ENCODE measurements around the gene MCTP1.

MCTP1 gene

DNA sequence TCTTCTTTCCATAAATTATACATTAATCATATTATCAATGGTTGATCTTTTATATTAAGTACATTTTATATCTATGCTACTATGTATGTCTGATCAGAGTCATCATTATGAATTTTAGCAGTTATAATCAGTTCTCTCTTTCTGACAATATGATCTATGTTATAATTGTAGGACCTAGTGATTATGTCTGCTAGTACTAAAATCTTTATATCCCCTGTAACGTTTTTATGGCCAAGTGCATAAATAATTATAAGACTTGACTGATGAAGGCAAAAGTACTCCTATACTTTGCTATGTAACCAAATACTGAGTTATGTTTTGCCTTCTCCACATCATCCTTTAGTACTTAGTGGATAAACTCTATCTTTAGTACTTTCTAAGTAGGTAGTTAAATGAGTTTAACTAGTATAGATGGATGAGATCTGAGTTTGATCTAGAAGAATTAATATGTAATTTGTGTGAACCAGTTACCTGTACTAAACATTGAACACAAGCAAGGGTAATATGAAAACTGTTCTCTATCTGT lies 591.0 kb downstream of the MCTP1 start:
- no peak for DNase-seq

DNA sequence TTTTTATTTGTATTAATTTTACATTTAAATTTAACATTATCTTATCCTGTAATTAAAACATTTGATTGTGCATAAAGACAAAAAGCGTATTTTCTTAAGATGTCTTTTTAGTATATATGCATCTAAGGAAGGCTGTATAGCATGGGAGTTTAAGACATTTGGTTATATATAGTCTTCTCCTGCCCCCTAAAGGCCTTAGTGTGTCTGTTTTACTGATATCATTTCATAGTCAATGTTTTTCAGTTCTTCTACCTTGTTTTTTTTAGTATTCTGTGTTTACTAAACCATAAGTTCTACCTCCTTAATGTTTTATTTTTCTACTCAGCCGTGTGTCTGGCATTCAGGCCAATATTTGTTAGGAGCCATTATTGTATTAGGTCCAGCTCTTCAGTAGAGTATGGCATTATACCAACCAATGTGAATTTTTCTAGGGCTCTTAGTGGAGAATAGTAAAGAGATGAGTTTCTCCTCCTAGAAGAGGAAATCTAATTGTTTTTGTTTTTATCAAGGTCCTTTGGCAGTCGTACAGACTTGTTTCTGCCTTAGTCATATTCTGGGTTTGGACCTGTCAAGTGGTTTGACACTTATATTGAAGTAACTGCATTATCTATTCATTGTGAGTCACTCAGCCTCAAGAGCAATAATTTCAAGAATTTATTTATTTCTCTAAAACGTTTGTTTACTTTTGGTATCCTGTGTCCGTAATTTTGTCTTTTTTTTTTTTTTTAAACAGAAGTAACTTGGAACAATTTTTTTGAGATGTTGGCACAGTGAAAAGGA lies 591.7 kb downstream of the MCTP1 start:
- no peak for DNase-seq

DNA sequence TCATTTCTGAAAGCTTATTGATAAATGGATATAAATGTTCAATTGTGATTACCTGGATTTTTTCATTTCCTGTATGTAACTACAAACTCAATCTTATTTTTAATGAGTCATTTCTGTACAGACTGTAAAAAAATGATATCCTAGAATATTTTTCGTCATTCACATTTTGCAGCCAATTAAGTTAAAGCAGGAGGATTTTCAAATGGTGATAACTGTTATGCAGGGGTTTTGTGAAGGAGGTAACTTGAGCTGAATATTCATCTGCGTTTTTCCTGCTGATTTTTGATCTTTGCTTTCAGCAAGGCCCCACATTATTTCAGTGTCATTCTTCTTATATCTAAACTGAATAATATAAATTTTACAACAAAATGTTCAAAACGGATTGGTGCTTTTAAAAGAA lies 592.3 kb downstream of the MCTP1 start:
- no peak for DNase-seq

DNA sequence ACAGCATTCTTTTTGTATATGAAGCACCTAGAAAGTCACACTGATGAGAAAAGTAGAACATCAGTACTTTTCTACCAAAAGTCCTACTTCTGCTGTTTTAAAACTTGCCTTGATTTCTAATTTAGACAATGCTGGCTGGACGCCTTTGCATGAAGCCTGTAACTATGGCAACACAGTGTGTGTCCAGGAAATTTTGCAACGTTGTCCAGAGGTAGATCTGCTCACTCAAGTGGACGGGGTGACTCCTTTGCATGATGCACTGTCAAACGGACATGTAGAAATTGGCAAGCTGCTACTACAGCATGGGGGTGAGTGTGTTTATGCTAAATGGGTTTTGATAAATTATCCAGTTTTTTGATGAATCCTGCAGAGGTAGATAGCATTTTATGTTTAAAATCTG lies 592.9 kb downstream of the MCTP1 start:
- no peak for DNase-seq

DNA sequence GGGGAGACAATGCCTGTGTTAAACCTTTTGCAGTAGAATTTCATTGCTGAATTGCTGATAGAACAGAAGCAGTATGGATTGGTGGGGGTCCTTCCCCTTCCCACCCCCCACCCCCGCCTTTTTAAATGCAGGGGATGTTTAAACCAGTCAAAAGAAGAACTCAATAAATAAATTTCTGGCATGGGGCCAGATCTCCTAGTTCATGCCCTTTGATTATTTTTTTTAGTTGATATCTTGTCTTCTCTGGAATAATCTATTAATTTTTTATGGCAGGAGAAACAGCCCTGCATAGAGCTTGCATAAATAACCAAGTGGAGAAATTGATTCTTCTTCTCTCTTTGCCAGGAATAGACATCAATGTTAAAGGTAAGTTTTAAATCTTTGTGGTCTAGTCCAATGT lies 593.6 kb downstream of the MCTP1 start:
- no peak for DNase-seq

DNA sequence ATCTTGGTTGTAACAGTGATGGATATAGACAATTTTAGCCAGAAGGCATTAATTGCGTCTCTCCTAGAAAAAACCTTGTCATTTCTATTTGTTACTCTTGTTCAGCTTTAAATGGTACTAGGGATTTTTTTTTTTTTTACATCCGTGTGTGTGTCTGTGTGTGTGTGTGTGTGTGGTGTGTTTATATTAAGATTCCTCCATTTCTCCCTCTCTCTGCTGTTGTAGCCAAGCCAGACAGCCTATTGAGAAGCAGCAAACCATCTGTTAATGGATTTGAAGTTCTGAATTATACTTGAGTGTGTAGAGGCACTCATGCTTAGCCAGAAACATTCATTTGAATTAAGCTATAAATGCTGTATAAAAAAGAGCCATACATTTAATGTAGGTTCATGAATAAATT lies 594.1 kb downstream of the MCTP1 start:
- DNase-seq, result no peak

DNA sequence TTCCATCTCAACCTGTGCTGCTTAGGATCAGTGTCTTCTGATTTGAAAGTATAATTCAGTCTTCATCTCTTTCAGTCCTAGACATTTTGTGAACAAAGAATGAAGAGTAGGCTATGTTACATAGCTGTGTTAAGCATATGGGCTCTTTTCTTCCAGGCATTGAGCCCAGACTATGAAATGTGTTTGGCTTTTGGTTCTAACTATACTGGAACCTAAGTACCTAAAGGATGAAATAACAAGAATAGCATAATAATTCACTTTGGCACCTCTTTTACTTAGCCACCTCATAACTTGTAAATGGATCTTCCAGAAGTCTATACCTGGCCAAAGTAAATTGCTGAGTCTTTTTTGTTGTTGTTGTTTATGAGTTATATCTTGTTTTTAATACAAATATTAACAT lies 595.0 kb downstream of the MCTP1 start:
- no peak for DNase-seq

DNA sequence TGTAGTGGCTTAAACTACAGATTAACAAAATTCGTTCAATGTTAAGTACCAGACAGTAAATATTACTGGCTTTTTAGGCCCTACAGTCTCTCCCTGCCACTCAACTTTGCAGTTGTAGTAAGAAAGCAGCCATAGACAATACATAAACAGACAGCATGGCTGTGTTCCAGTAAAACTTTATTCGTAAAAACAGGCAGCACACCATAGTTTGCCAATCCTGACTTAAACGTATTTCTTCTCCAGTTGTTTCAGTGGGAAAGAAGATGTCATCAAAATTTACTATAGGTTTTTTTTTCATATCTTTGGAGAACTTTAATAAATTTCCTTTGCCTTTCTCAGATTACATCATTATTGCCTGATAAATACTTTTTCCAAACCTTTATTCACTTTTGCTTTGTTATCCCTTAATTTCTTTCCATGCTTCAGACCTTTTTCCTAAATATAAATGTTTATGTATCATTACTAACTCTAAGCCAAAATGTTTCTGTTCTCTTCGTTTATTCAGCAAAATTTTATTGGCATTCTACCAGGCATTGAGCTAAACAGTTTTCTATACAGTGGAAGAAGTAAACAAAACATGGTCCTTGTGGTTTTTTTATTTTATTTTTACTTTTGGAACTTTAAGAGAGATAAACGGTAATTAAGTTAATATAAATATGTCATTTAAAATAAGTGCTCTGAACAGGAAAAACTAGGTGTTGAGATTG lies 601.9 kb downstream of the MCTP1 start:
- no peak for DNase-seq

DNA sequence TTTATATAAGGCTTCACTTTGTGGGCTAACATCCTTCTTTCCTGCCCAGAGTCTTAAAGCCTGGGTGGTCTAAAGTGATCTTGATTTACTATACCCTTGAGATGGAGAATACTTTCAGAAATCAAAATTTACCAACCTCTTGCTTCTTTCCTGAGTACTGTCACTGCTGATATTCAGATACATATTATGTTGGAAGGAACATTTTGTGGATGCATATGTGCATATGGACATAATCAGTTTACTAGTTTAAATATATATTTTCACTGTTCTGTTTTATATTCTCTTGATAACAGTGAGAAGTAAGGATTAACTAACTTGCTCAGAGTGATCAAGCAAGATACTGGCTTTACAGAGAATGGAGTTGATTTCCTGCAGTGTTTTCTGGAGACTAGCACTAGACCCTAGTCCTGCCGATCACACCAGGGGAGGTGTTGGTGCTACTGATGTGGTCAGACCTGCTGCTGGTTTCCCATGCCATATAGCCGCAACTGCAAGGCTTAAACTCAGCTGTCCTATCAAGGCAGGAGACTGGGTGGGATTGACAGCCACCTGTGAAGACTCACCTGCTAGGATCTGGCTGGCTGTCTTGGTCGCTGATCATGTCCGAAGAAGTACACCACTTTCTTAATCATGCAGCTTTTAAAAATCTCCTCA lies 608.8 kb downstream of the MCTP1 start:
- no peak for DNase-seq

DNA sequence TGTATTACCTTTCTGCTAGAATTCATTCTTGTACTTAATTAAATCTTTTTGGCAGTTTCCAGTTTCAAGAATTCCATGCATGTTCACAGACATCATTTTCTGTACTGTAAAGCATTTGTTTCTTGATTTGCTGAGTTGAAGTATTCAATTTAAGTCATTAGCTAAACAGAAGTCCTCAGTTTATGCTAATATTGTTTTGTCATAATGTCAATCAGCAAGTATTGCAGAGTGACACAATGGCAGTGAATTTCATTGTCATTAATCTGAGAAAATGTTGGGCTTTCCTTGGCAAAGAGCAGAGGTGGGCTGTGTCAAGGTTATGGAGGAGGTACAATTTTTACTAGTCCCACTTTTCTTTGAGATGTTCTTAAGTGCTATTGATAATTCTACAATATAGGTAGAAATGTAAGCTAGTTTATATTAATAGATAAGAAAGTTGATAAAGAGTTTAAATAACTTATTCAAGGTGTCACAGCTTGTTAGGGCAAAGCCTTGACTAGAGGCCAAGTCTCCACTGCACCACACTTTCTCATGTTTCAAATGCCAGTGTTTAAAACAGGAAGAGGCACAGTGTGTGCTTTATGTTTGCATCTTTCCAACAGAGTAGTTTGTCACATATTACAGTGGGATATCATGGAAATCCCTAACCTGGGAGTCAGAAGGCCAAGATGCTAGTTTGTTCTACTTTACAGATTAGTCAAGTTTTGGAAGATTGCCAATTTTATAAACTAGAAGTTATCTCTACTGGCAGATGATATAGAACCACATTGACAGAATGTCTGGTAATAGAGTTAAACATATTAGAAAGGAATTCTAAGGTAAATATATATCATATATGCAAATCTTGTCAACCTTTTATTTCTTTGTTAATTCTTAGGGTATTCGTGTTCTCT lies 610.2 kb downstream of the MCTP1 start:
- no peak for DNase-seq

DNA sequence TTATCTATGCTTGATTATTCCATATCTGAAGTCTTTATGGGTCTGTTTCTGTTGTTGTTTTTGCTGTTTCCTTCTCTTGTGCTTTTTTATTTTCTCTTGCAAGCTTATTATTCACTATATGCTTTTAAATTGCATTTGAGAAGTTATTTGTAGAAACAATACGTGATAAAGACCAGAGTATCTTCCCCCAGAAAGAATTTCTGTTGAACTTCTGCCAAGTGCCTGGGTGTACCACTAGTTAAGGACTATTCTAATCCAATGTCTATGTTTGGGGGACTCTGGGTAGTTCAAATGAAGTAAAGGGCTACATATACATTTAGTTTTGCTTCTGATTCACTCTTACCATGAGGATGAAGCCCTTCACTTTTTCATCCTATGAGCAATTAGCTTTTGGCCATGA lies 612.1 kb downstream of the MCTP1 start:
- DNase-seq, result no peak

DNA sequence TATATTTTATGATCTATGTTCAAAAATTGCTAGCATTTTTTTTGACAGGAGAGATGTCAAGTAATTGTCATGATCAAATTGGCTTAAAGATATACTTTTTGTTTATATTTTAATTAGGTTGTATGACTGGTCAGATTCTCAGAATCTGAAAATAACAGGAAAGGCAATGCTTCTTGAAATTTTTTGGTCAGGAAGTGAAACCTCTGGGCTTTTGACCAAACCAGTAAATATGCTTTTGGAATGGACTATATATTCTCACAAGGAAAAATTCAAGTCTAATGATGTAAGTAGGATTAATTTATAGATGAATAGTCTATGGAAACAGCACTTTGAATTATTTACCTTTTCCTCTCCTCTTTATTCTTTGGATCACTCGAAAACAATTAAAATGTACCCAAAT lies 614.2 kb downstream of the MCTP1 start:
- no peak for DNase-seq

DNA sequence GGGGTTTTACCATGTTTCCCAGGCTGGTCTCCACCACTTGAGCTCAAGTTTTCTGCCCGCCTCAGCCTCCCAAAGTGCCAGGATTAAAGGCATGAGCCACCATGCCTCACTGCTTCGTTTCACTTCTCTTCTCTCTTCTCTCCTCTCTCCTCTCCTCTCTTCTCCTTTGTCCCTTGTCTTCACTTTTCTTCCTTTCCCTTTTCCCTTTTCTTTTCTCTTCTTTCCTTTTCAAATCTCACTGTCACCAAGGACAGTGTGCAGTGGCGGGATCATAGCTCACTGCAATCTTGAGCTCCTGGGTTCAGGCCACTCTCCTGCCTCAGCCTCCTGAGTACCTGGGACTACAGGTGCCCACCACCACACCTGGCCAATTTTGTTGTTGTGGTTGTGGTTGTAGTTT lies 617.0 kb downstream of the MCTP1 start:
- DNase-seq, result no peak

DNA sequence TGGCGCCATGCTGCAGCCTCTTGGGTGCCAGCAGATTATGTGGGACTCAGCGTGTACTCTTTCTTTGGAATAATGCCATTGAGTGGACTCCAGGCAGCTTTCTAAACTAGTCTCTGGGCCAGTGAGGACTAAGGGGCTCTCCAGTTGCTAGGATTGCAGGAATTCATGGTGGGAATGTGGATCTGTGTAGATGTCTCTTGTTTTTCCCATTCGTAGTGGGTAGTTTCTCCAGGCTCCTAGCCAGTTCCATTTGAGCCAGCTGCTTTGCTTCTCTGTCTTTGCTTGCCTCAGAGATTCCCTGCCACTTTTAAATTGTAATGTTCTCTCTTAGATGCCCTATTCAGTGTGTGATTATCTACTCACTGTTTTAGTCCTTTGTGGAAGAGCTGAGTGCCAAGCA lies 623.8 kb downstream of the MCTP1 start:
- DNase-seq, result no peak

DNA sequence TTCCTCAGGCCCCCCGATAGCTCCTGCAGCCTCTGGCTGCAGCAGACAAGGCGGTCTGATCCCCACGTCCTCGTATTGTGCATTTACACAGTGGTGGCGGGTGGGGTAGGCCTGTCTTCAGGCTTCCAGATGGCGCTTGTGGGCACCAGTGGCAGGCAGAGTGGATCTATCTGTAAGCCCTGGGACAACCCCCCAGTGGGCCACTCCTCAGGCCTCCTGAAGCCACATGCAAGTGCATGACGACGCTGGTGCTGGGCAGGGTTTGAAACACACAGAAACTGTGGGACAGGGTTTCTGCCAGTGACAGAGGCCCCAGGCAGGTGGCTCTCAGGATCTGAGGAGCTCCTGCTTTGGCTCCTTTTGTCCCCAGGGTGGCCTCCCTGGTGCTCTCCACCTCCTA lies 624.4 kb downstream of the MCTP1 start:
- no peak for DNase-seq

DNA sequence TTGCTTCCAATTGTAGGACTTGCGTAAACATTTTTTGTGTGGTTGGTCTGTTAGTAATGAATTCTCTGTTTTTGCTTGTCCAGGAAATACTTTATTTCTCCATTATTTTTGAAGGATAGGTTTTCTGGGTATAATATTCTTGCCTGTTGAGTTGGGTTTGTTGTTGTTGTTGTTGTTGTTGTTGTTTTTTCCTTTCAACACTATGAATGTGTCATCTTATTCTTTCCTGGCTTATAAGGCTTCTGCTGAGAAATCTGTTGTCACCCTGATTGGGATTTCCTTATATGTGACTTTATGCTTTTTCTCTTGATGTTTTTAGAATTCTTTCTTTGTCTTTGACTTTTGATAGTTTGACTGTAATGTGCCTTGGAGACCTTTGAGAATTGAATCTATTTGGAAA lies 626.6 kb downstream of the MCTP1 start:
- no peak for DNase-seq

All from right kidney (tissue), 1 donor.